ENCODE data around the gene JUNB. TPM values are rescaled to one million over a fixed set of nuclear protein-coding genes. Genes with fewer than 3 reads are reported as not detected.

Gene JUNB
- total and polyA plus RNA-seq, 2 of the 13 experiments (the other 11 are each of a cell fraction or from before 2014, with no cell fraction given): 7.7 to 8.2 TPM

DNA sequence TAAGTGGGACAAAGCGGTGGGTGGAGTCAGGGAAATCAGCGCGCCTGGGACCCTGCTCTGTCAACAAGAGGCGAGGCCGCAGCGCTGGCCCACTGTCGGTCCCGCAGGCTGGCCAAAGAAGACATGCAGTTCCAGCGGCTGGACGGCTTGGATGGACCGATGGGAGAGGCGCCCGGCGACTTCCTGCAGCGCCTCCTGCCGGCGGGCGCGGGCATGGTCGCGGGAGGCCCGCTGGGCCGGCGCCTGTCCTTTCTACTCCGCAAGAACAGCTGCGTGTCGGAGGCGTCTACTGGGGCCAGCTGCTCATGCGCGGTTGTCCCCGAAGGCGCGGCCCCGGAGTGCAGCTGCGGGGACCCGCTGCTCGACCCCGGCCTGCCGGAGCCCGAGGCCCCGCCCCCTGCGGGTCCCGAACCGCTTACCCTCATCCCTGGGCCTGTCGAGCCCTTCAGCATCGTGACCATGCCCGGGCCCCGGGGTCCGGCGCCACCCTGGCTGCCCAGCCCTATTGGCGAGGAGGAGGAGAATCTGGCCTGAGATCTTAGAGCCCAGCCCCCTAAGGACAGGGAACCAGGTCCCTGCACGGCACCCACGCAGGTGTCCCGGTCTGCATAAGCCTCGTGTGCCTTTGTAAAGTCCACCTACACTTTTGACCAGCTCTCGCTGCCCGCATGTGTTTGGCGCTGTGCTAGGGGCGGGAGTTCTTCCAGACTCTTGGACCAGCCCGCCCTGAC is 33.6 kb upstream of the JUNB start (continued):
- TF ChIP-seq PHF21A (CRISPR knock-in tag; IDR thresholded peaks at IDR 0.05): no peak
- TF ChIP-seq ZNF512B (CRISPR knock-in tag; IDR thresholded peaks at IDR 0.05; ENCODE audit: borderline replicate concordance): no peak
- no peak for TF ChIP-seq ZNF460 (CRISPR knock-in tag; IDR thresholded peaks at IDR 0.05; ENCODE audit: borderline replicate concordance)
- TF ChIP-seq CREM (IDR thresholded peaks at IDR 0.05): no peak
- TF ChIP-seq CREM (CRISPR knock-in tag; IDR thresholded peaks at IDR 0.05): no peak
- 0 out of 2 replicates have a peak, but pooled peaks have one; percentile 22 for TF ChIP-seq SP4 (CRISPR knock-in tag; IDR thresholded peaks at IDR 0.05)
- TF ChIP-seq ZNF180 (CRISPR knock-in tag; IDR thresholded peaks at IDR 0.05; ENCODE audit: borderline replicate concordance, low read depth): no peak
- peak; percentile 98 for TF ChIP-seq ZNF777 (CRISPR knock-in tag; IDR thresholded peaks at IDR 0.05)
- TF ChIP-seq BRCA1 (CRISPR knock-in tag; IDR thresholded peaks at IDR 0.05): 0 out of 2 replicates have a peak, but pooled peaks have one; percentile 44
- TF ChIP-seq HNRNPLL (IDR thresholded peaks at IDR 0.05; ENCODE audit: low read depth, low read length, poor library complexity, severe bottlenecking): peak; percentile 52
- 0 out of 2 replicates have a peak, but pooled peaks have one; percentile 18 for TF ChIP-seq RFX5 (IDR thresholded peaks at IDR 0.05; ENCODE audit: low read depth, low read length)
- TF ChIP-seq, protein P1, sequence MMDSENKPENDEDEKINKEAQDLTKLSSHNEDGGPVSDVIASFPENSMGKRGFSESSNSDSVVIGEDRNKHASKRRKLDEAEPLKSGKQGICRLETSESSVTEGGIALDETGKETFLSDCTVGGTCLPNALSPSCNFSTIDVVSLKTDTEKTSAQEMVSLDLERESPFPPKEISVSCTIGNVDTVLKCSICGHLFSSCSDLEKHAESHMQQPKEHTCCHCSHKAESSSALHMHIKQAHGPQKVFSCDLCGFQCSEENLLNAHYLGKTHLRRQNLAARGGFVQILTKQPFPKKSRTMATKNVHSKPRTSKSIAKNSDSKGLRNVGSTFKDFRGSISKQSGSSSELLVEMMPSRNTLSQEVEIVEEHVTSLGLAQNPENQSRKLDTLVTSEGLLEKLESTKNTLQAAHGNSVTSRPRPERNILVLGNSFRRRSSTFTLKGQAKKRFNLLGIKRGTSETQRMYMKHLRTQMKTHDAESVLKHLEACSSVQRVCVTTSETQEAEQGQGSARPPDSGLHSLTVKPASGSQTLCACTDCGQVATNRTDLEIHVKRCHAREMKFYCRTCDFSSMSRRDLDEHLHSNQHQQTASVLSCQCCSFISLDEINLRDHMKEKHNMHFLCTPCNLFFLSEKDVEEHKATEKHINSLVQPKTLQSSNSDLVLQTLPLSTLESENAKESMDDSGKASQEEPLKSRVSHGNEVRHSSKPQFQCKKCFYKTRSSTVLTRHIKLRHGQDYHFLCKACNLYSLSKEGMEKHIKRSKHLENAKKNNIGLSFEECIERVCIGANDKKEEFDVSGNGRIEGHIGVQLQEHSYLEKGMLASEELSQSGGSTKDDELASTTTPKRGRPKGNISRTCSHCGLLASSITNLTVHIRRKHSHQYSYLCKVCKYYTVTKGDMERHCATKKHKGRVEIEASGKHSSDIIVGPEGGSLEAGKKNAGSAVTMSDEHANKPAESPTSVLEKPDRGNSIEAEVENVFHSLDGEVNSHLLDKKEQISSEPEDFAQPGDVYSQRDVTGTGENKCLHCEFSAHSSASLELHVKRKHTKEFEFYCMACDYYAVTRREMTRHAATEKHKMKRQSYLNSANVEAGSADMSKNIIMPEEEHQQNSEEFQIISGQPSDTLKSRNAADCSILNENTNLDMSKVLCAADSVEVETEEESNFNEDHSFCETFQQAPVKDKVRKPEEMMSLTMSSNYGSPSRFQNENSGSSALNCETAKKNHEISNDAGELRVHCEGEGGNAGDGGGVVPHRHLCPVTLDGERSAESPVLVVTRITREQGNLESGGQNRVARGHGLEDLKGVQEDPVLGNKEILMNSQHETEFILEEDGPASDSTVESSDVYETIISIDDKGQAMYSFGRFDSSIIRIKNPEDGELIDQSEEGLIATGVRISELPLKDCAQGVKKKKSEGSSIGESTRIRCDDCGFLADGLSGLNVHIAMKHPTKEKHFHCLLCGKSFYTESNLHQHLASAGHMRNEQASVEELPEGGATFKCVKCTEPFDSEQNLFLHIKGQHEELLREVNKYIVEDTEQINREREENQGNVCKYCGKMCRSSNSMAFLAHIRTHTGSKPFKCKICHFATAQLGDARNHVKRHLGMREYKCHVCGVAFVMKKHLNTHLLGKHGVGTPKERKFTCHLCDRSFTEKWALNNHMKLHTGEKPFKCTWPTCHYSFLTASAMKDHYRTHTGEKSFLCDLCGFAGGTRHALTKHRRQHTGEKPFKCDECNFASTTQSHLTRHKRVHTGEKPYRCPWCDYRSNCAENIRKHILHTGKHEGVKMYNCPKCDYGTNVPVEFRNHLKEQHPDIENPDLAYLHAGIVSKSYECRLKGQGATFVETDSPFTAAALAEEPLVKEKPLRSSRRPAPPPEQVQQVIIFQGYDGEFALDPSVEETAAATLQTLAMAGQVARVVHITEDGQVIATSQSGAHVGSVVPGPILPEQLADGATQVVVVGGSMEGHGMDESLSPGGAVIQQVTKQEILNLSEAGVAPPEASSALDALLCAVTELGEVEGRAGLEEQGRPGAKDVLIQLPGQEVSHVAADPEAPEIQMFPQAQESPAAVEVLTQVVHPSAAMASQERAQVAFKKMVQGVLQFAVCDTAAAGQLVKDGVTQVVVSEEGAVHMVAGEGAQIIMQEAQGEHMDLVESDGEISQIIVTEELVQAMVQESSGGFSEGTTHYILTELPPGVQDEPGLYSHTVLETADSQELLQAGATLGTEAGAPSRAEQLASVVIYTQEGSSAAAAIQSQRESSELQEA (CRISPR knock-in tag; IDR thresholded peaks at IDR 0.05; ENCODE audit: not compliant biosample characterization): peak; percentile 40
- TF ChIP-seq THYN1 (CRISPR knock-in tag; IDR thresholded peaks at IDR 0.05; ENCODE audit: borderline replicate concordance, low read depth): no peak
- peak; percentile 55; the same call in 1 of the 2 replicates for TF ChIP-seq ZNF788 (CRISPR knock-in tag; IDR thresholded peaks at IDR 0.05; ENCODE audit: borderline replicate concordance)
- no peak for TF ChIP-seq ZNF343 (CRISPR knock-in tag; IDR thresholded peaks at IDR 0.05)
- TF ChIP-seq MED1 (CRISPR knock-in tag; IDR thresholded peaks at IDR 0.05): peak; percentile 46; the same call in 1 of the 2 replicates

Data from HepG2 (cell line).